SHP77 treated with DMSO at 0.1 percent for 48 hours (cell line): ENCODE measurements around the gene ERBB4.
A peak's percentile ranks its signal among the peaks of the same experiment; 100 is the strongest.

Experiments
- DNase-seq: peaks from one replicate; lab custom pipeline; 2025; lab: John Stamatoyannopoulos, UW

The ERBB4 gene

GRCh38 chr2:212005085-212005671, 533.4 kb downstream of the ERBB4 start:
- peak; percentile 13 for DNase-seq

- no peak for DNase-seq
These were observed 537.3 kb downstream of the ERBB4 start for GRCh38 chr2:212001325-212001724.

GRCh38 chr2:211996857-211997256, 541.7 kb downstream of the ERBB4 start:
- DNase-seq = no peak

GRCh38 chr2:211994806-211995205, 543.8 kb downstream of the ERBB4 start:
- no peak for DNase-seq

- no peak for DNase-seq
These were observed 548.3 kb downstream of the ERBB4 start for GRCh38 chr2:211990335-211990734.

- no peak for DNase-seq
These were observed 552.3 kb downstream of the ERBB4 start for GRCh38 chr2:211986313-211986712.

- DNase-seq = no peak
These were observed 553.2 kb downstream of the ERBB4 start for GRCh38 chr2:211985393-211985792.

- DNase-seq = no peak
These were observed 556.4 kb downstream of the ERBB4 start for GRCh38 chr2:211982162-211982561.

- no peak for DNase-seq
These were observed 557.2 kb downstream of the ERBB4 start for GRCh38 chr2:211981451-211981850.

- DNase-seq = no peak
These were observed 562.5 kb downstream of the ERBB4 start for GRCh38 chr2:211976076-211976475.

- DNase-seq = no peak
These were observed 571.4 kb downstream of the ERBB4 start for GRCh38 chr2:211967234-211967633.

GRCh38 chr2:211963969-211964368, 574.6 kb downstream of the ERBB4 start:
- DNase-seq = no peak

GRCh38 chr2:211957799-211958198, 580.8 kb downstream of the ERBB4 start:
- no peak for DNase-seq

- DNase-seq = no peak
These were observed 583.0 kb downstream of the ERBB4 start for GRCh38 chr2:211955648-211956047.

- no peak for DNase-seq
These were observed 589.7 kb downstream of the ERBB4 start for GRCh38 chr2:211948932-211949331.

GRCh38 chr2:211946960-211947359, 591.6 kb downstream of the ERBB4 start:
- no peak for DNase-seq

GRCh38 chr2:211944572-211944971, 594.0 kb downstream of the ERBB4 start:
- no peak for DNase-seq

GRCh38 chr2:211942153-211942552, 596.4 kb downstream of the ERBB4 start:
- DNase-seq = no peak

- no peak for DNase-seq
These were observed 597.3 kb downstream of the ERBB4 start for GRCh38 chr2:211941216-211941747.

GRCh38 chr2:211939177-211939576, 599.4 kb downstream of the ERBB4 start:
- DNase-seq = no peak

GRCh38 chr2:211934811-211935210, 603.8 kb downstream of the ERBB4 start:
- DNase-seq = no peak

- no peak for DNase-seq
These were observed 607.3 kb downstream of the ERBB4 start for GRCh38 chr2:211931314-211931713.

GRCh38 chr2:211930331-211930730, 608.3 kb downstream of the ERBB4 start:
- no peak for DNase-seq

- no peak for DNase-seq
These were observed 610.4 kb downstream of the ERBB4 start for GRCh38 chr2:211928201-211928600.
